Activated CD8-positive, alpha-beta memory T cell treated with anti-CD3 and anti-CD28 coated beads, Interleukin-2, amount 50 U/mL, for 24 hours (primary cell): ENCODE data around the gene CDC34.

Source experiments
- DNase-seq: peaks from one replicate; pipeline ENCODE4 v3.0.0-alpha.2; 2020; ENCODE audit errors: extremely low read depth

The CDC34 gene

GRCh38 chr19:542173-542866, 10.8 kb downstream of the CDC34 start:
- no peak for DNase-seq

GRCh38 chr19:543910-544608, 12.5 kb downstream of the CDC34 start, which contains the start of gene GZMM:
Gene GZMM, plus strand, starts transcription at chr19:544053. Its CDS starts 19 bp downstream, at chr19:544072.
- DNase-seq: peak; percentile 55

GRCh38 chr19:547117-547516, 15.6 kb downstream of the CDC34 start:
- DNase-seq: no peak

- DNase-seq: no peak
These were observed 16.5 kb downstream of the CDC34 start for GRCh38 chr19:547836-548720.

GRCh38 chr19:548886-549830, 17.6 kb downstream of the CDC34 start:
- no peak for DNase-seq

GRCh38 chr19:554817-555216, 23.3 kb downstream of the CDC34 start:
- no peak for DNase-seq

- DNase-seq: no peak
These were observed 23.9 kb downstream of the CDC34 start for GRCh38 chr19:555474-555808.

GRCh38 chr19:556611-557382, 25.2 kb downstream of the CDC34 start:
- no peak for DNase-seq

GRCh38 chr19:558770-559439, 27.3 kb downstream of the CDC34 start:
- DNase-seq: no peak

GRCh38 chr19:560121-560520, 28.6 kb downstream of the CDC34 start:
- DNase-seq: no peak

GRCh38 chr19:566403-566802, 34.8 kb downstream of the CDC34 start:
- no peak for DNase-seq

- no peak for DNase-seq
These were observed 35.3 kb downstream of the CDC34 start for GRCh38 chr19:566844-567243.

- DNase-seq: no peak
These were observed 35.8 kb downstream of the CDC34 start for GRCh38 chr19:567296-567900.

GRCh38 chr19:570251-570686, 38.7 kb downstream of the CDC34 start:
- DNase-seq: no peak

- no peak for DNase-seq
These were observed 39.5 kb downstream of the CDC34 start for GRCh38 chr19:570937-571565.

- no peak for DNase-seq
These were observed 40.0 kb downstream of the CDC34 start for GRCh38 chr19:571566-571974.

- DNase-seq: peak; percentile 97
These were observed 40.7 kb downstream of the CDC34 start, which contains the start of gene BSG for GRCh38 chr19:572140-572742. Gene BSG, plus strand, starts transcription at chr19:572596. Its CDS starts 39 bp downstream, at chr19:572635.

- DNase-seq: no peak
These were observed 41.4 kb downstream of the CDC34 start for GRCh38 chr19:572743-573518.
